ENCODE results near the gene NFIB.

NFIB gene

DNA sequence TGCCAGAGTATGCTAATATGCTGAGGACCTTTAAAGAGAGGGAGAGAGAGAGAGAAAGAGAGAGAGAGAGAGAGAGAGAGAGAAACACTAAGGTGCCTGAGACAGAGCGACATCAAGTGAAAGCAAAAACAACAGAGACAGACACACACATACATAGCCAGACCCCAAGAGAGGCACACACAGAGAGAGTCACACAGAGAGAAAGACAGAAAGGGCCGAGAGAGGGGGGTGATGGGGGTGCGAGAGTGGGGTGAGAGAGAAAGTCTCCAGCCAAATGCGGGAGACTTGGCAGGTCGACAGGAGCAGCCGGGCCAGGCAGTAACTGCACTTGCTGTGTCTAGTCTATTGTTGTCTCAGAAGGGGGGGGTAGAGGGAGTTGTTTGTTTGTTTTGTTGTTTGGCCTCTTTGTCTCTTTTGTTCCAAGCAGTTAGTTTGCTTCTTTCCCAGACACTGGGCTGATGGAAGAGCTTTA lies 30.1 kb upstream of the NFIB start:
- peak; percentile 79 for DNase-seq

DNA sequence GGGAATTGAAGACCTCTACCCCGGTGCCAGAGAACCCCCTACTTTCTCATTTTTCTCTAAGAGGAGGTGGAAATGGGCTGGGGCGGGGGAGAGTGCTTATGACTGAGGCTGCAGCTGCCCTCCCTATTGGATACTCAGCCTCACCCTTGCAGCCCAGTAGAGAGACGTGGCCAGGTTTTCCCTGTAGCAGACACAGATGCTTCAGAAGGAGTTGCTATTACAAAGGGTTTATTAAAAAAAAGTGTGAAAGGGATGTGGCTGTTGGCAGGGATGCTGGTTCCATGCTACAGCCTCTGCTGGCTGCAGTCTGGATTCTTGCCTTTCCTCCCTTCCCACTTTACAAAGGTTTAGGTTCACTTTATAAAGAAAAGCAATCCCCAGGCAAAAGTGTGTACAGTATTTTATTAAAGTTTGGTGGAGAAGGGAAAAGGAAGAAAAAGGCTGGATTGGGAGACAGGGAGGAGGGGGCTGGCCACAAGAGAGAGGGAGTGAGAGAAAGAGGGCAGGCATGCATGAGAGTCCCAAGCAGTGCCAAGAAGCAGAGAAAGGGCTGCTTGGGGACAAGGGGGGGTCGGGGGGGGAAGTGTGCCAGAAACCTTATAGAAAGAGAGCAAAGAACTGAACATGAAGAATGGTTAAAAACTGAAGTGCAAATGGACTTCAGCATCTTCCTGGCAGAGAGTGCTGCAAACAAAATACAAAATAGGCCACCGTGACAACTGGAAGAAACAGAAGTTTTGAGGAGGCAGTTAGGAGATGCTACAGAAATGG lies 29.5 kb upstream of the NFIB start:
- peak; percentile 28 for DNase-seq

DNA sequence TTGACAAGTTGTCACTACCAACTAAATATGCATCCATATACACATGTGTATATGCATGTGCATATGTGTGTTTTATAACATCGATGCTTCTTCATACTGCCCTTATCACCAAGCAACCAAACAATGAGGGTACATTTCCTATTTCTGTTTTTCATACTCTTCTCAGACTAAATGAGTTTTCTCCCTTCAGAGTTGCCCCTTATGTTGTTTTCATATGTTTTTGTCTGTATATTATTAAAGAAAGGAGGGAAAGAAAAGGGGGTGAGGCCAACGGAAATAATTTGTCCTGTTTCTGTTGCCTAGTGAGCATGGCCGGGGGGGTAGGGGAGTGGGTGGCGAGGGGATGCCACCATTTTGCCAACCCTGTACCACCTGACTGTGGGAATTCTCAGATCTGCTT lies 28.8 kb upstream of the NFIB start:
- no peak for DNase-seq

DNA sequence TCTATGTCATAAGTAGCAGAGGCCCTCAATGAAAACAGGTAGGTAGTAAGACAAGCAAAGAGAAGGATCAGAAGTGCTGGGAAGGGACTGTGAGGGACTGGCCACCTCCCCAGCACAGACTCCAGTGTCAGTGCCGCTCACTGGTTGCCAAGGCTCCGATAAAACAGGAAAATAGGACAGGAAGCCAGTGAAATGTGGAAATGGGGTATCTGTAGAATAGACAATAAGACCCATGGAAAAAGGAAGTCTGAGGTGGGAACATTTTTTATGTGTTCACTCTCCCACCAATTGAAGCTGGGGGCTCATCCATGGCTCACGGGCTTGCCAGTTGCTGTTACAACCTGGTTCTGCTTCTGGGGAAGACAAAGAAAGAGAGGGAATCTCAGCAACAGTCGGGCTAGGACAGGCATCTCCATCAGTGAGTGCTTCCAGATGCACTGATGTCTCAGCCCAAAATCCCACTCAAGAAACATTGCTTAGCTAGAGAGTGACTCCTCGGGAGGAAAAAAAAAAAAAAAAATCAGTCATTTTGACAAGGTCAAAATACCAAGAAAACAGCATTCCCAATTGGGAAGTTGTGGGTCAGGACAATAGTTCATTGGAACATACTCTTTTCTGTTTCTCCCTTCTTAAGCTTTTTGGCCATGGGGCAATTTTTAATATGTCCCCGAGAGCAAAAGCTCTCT lies 27.6 kb upstream of the NFIB start:
- DNase-seq: no peak

DNA sequence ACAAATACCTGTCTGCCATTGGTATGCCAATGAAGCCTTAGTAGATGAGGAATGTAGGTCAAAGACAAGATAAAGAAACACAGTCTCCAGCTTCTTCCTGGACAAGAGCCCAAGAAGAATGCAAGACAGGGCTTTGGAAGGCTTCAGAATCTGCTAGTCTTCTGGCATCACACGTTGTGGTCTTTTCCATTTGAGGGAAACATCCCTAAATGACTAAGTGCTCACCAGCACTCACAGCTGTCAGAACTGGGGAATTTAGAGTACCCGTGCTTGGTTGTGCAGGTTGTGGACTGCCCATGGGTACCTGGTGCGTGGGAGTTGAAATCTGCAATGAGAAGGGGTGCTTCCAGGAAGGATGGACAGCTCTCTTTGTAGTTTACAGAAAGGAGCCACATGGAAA lies 27.1 kb upstream of the NFIB start:
- no peak for DNase-seq

DNA sequence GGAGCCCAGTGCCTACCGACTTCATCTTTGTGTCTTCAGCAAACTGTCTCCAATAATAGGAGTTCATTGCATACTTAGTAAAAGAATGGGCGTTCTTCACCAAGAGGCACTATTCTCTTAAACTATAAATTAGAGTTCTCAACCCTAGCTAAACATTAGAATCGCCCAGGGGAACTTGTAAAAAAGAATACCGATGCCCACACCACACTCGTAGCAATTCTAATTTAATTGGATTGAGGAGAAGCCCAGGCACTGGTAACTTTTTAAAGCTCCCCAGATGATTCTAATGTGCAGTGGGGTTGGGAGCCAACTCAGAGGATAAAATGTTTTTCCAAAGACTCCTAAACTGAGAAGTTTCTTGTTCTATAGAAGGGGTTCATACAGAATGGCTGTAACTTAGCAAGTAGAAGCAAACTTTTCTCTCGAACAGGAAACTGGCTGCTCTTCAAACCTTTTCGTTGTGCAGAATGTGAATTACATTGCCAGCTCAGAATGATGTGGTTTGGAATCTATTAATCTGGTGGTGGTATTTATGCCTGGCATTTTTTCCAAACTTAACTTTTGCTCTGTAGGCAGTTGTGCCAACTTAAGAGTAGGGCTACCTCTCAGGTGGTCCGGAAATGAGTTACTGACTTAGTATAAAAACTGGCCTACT lies 26.4 kb upstream of the NFIB start:
- DNase-seq: no peak

DNA sequence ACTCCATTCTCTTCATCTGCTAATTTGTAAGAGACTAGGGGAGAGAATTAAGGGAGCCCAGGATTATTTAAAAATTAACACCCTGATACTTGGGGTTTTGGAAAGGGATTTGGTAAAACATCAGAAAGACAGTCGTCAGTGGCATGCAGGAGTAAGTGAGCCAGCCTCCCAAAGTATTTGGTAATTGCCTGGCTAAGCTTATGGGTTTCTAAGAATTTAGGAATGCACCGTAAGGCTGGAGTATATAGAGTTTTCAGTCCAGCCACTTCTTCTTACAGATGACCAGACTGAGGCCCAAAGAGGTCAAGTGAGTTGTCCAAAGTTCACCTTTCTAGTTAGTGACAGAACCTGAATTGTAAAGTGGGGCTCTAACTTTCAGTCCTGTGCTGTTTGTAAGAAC lies 25.8 kb upstream of the NFIB start:
- no peak for DNase-seq

DNA sequence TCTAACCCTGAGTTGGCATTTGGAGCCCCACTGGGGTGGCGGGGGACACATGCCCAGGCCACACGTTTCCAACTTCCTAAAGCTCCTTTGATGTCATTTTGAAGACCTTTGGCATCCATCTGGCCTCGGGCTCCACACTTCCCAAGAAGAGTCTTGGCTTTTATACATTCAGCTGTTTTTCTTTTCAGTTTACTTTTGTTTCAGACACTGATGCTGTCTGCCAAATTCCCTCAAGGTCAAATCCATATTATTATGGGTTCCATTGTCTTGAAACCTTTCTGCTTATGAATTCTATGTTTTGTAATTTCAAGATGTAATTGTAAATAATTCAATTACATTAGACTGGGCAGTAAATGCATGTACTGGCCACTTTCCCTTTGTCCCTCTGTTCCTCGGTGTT lies 23.7 kb upstream of the NFIB start:
- DNase-seq: no peak

DNA sequence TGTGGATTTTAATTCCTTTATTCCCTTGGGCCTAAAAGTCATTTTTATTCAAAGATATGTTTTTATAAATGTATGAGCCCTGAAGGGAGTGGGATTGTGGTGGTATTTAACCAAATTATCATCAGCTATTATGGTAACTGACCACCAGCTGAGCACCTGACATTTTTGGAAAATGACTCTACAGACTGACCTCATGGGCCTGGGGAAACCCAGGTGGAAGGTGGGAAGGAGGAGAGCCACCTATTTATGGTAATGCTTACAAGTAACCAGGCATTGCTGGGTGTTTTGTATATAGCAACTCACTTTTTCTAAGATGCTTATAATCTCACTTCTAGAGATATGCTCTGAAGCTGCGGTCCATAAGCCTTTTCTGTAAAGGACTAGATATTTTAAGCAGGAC lies 22.3 kb upstream of the NFIB start:
- no peak for DNase-seq

DNA sequence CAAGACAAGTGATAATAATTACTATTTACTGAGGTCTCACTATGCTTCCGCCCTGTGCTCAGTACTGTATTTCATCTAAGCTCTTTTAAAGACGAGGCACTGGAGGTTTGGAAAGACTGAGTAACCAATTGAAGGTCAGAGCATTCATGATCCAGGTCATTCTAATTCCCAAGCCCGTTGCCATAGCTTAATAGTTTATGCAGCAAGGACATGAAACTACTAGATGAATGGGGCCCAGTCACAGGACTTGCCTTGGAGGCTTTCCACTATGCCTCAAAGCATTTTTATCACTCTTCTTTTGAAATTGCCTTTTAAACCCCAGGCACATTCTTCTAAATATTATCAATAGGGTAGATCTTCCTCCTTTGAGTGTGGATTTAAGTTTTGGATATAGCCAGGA lies 17.2 kb upstream of the NFIB start:
- no peak for DNase-seq

DNA sequence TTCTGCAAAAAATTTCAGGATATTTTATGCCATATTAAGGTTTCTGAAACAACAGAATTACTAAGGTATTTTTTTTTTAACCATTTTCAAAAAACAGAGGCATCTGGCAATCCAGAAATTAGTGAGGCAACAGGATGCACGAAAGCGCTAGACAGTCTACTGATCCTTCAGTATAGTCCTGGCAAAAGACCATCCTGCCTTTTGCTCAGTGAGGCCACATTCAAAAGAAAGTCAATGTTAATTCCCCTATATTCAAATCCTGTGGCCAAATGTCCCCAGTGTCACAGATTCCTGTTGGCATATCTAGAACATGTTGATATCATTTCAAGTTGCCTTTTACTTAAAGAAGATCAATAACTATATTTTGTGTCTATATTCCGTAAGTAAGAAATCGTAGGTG lies 13.1 kb upstream of the NFIB start:
- peak; percentile 28 for DNase-seq

DNA sequence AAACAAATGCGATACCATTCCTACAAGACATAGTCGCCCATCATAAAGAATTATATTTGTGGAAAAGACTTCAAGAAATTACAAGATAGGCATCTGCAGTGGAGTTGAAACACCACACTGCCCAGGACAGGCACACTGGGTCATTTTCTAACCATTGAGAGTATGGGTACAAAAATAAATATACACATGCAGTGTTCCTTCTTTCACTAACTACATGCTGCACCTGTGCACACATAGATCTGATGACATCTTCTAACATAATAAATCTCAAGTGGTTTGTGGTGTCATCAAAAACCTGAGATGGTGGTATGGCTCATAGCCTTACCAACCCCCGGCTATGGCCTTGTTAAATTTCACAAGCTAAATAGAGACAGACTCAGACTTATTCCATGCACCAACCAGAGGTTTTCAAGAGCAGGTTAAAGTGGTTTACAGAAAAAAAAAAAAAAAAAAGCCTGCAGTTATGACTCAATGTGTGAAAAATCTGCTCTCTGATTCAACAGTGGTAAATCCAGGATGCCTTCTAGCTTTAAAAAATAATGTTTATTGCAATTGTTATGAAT lies 12.4 kb upstream of the NFIB start:
- peak; percentile 97 for DNase-seq

DNA sequence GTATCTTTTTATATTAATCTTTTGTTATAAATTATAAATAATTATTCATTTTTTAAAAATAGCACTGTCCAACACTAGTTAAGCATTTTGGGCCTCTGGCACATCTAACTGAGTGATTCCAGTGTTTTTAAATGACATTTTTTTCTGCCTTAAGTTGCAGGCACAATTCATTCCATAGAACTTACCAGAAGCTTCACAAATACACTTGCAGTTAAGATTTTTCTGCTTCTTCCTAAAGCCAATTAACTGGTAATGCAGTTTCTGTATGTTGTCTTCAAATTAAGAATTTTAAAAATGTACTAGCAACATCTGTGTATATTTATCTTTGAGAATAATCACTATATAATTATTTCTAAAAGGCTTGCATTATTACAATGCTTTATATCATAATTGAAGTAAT lies 11.2 kb upstream of the NFIB start:
- DNase-seq: peak; percentile 32

DNA sequence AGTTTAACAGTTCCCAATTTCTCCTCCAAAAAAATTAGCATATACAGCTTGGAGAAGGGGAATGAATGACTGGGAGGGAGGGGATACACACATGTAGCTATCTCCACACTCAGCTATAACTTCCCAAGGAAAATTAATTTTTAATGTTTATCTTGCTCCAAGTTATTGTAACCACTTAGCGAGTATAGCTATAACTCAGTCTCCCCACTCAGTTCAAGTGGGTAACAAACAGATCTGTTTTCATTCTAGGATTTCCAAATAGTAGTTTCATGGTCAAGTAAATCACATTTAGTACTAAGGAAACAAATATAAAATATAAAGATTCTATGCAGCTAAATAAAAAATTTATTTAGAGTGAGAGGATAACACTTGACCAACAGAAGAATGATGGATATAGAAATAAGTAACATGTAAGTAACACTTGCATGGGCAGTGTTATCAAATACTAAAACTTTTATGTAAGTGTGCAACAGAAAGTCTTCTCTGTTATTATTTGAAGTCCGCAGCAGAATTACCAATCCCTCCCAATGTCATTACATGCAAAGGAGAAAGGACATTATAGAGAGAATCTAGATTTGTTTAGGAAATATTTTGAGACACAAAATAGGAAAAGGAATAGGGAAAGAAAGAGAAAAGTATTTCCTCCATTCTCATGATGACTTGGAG lies 10.2 kb upstream of the NFIB start:
- DNase-seq: peak; percentile 33

DNA sequence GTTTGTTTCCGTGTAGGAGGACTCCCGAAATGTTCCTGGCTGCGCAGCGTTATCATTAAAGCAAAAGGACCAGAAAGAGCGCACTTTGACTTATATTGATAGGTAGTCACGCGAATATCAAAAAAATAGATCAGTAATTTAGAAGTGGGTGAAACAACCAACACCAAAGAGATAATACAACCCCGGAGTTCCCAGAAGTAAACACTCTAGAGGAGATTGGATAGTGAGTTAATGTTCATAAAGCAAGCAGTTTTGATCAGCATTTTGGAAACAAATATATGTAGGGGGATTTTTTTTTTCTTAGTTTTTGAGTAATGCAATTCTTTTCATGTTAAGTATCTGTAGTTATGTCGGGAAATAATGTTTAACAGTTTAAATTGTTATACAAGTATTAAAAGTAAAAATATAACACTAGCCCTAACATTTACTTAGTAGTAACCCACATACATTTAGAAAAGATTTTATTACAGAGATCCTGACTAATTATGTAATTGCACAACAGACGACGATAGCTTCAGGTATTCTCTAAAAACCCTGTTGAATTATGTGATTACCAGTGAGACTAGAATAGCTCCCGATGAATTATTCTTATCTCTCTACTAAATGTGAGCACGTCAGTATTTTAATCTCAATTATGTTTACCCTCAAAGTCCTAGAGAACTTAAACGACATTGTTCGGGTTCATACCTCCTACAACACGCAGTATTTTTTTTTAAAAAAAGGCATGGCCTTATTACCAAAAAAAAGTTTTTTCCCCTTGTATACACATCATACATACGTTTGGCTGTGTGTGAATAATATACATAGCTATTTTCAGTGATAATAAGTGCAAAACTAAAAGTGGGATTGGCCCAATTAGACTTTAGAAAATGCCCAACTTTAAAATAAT lies 9.4 kb upstream of the NFIB start:
- peak; percentile 33 for DNase-seq

DNA sequence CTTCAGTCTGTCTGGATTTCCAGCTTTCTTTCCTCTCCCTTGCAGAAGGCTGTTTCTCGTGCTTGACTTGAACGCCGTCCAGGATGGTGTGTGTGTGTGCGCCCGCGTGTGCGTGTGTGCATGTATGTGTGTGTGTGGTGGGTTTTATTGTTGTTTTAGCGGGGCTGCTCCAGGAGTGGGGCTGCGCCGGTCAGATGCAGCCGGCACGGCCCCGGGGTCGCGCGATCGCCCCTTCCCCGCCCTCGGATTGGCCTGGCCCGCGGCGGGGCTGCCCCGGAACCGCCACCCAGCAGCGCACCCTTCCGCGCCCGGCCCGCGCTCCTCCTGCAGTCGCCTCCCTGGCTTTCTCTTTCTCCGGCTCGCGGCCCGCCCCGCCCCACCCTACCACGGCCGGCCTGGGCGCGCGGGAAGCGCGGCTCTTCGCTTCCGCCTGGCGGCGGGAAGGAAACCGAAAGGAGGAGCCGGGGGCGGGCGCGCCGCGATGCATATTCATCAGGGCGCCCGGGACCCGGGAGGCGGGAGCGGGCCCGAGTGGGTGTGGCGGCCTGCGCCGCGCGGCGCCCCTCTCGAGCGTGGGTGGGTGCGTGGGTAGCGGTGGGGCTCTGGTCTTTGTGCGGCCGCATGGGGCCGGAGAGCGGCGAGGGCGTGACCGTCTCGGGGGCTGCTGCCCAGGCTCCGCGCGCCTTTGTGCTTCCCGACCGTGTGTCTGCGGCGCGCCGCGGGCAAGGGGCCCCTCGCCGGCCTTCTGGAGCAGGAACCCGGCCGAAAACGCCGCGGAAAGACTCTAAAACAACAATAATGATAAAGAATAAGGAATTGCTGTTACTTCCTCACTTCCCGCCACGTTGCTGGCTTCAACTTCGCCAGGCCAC lies 8.5 kb upstream of the NFIB start:
- DNase-seq: peak; percentile 96

DNA sequence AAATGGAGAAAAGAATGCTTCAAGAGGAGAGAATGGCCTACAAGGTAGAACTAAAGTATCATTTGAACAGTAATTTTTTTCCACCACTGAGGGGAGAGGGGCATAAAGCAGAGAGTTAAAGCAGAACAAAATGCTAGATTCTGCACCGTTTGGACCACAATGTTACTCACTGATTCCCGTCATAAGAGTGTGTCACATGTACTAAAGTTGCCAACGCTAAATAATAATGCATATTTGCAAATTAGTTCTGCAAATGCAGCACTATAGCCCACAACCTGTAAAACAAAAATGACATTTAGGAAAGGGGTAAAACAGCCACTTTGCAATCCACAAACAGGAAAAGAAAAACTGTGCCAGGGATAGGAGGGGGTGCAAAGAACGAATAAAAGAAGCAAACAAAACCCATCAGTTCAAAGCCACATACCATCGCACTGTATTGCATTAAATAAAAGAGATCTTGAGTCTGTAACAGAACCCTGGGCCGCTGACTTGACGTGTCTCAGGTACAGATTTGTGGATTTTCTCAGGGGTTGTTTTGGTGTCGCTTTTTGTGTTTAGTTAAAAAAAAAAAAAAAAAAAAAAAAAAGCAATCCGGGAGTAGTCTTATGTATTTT lies 7.7 kb upstream of the NFIB start:
- no peak for DNase-seq

DNA sequence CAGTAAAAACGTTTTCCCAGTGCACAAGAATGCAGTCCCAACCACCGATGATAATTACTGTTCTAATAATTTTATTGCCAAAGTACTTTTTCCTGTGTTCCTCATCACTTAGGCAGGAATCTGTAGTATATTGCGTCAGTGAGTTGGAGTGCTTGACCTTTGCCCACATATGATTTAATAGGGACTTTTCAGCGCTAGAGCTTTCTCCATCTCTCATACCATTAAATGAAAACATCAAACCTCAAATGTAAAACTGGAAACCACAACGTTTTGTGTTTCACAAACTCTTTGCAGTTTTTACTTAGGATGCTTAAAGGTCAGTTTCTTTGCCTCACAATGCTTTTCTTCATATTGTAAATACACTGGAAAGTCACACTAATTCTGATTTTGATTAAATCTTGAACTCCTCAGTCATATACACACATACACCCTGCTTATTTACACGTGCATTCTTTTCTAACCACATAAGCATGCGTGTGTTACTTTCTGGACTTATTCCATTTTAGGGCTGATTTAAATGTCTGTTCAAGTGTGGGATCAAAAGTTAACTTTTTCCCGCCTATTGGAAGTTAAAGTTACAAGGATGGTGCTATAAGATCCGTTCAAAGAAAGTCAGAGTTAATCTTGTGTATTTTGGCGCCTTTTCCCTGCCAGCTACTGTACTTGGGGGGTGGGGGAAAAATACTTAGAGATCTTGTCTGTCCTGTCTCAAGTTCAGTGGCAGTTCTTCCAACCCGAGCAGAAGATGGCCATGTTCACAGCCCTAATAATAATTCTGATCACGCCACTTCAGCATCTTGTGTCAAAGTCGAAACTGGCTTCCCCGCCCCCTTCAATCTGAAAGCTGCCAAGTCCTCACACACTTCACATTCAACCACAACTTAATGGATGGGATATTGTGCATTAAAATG lies 6.6 kb upstream of the NFIB start:
- DNase-seq: peak; percentile 65

DNA sequence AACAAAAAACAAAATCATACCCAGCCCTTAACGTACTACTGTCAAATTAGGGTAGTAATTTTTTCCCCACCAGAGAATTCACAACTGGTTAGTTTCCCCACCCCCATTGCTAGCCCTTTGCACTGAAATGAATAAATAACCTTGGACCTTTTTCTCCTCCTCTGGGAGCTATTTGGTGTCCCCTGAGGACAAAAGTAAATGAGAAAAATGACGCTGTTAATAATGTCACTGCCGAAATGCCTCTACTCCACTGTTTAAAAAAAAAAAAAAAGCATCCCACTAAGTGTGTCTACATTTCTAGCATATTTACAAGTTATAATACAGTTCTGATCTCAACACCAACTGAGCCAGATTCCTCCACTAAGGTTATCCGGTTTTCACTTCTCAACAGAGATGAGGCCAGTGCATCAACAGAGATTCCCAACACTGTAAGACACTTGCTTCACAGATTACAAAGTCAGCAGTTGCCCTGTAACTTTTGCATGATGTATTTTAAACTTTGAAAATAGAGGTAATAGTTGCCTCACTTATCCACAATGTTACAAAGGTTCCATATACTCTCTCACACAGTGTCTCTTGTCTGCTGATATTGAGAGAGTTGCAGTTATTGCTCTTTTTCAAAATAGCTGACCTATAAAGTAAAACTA lies 5.1 kb upstream of the NFIB start:
- peak; percentile 50 for DNase-seq
